GM21526 (cell line): ENCODE results near the gene TMEM255B.

Experiments used
- ATAC-seq: cut with Tn5 transposase; IDR thresholded peaks from one replicate; pipeline ENCODE4 v1.9.1; 2021; ENCODE audit warnings: moderate library complexity; ENCODE audit not compliant: unreplicated experiment, low FRiP score

The TMEM255B gene

GRCh38 chr13:113798200-113798811, 39.3 kb downstream of the TMEM255B start:
- ATAC-seq = no peak

GRCh38 chr13:113800576-113800926, 41.5 kb downstream of the TMEM255B start:
- ATAC-seq = no peak

- ATAC-seq = no peak
Measured at GRCh38 chr13:113801289-113801961, 42.4 kb downstream of the TMEM255B start.

GRCh38 chr13:113802090-113802531, 43.1 kb downstream of the TMEM255B start:
- ATAC-seq = no peak

- ATAC-seq = no peak
Measured at GRCh38 chr13:113802761-113803160, 43.7 kb downstream of the TMEM255B start.

GRCh38 chr13:113803409-113804016, 44.5 kb downstream of the TMEM255B start:
- ATAC-seq = no peak

- no peak for ATAC-seq
Measured at GRCh38 chr13:113804017-113804702, 45.1 kb downstream of the TMEM255B start.

- ATAC-seq = no peak
Measured at GRCh38 chr13:113804703-113805430, 45.8 kb downstream of the TMEM255B start.

- no peak for ATAC-seq
Measured at GRCh38 chr13:113805431-113806103, 46.5 kb downstream of the TMEM255B start.

- ATAC-seq = no peak
Measured at GRCh38 chr13:113806104-113806471, 47.1 kb downstream of the TMEM255B start.

GRCh38 chr13:113806526-113806925, 47.5 kb downstream of the TMEM255B start:
- no peak for ATAC-seq

GRCh38 chr13:113808058-113808834, 49.2 kb downstream of the TMEM255B start:
- no peak for ATAC-seq

- ATAC-seq = no peak
Measured at GRCh38 chr13:113809934-113810333, 50.9 kb downstream of the TMEM255B start.

- ATAC-seq = no peak
Measured at GRCh38 chr13:113810640-113811039, 51.6 kb downstream of the TMEM255B start.

GRCh38 chr13:113811081-113811928, 52.3 kb downstream of the TMEM255B start:
- ATAC-seq = no peak

GRCh38 chr13:113812178-113813040, 53.4 kb downstream of the TMEM255B start:
- no peak for ATAC-seq

- ATAC-seq = no peak
Measured at GRCh38 chr13:113813070-113813748, 54.2 kb downstream of the TMEM255B start.
